Fibroblast of mammary gland (primary cell): ENCODE results near the gene KCNV2.
A peak's percentile ranks its signal among the peaks of the same experiment; 100 is the strongest.

Source experiments
- DNase-seq: peaks from one replicate; pipeline ENCODE4 v3.0.0-alpha.2; 2010; ENCODE audit warnings: low read depth
- H3K4me3 ChIP-seq: 2 replicates; pipeline ENCODE4 v1.5.1; 2011; ENCODE audit warnings: low read depth, mild to moderate bottlenecking, low read length, moderate library complexity; ENCODE audit not compliant: control insufficient read depth
- CTCF ChIP-seq: conservative IDR thresholded peaks from 2 replicates; pipeline ENCODE4 v1.5.1; 2011; ENCODE audit warnings: low read depth, low read length, inconsistent platforms; ENCODE audit not compliant: control insufficient read depth, insufficient read depth

The KCNV2 gene

GRCh38 chr9:2725898-2726649, 8.8 kb downstream of the KCNV2 start:
- no peak overlapping the region for H3K4me3 ChIP-seq
- peak; percentile 32 for DNase-seq
- no peak for TF ChIP-seq CTCF

- DNase-seq: peak; percentile 63
- no peak for TF ChIP-seq CTCF
Observed at GRCh38 chr9:2726650-2727340, 9.5 kb downstream of the KCNV2 start.

GRCh38 chr9:2727374-2727773, 10.1 kb downstream of the KCNV2 start:
- H3K4me3 ChIP-seq: no peak overlapping the region
- no peak for TF ChIP-seq CTCF
- DNase-seq: no peak

More at GRCh38 chr9:2726650-2727340, 9.5 kb downstream of the KCNV2 start:
- H3K4me3 ChIP-seq: no peak overlapping the region

GRCh38 chr9:2727966-2728613, 10.8 kb downstream of the KCNV2 start:
- peak; percentile 91 for TF ChIP-seq CTCF
- H3K4me3 ChIP-seq: no peak overlapping the region
- peak; percentile 78 for DNase-seq

- DNase-seq: peak; percentile 50
- TF ChIP-seq CTCF: no peak
- no peak overlapping the region for H3K4me3 ChIP-seq
Observed at GRCh38 chr9:2729003-2729402, 11.7 kb downstream of the KCNV2 start.

- no peak overlapping the region for H3K4me3 ChIP-seq
- peak; percentile 47 for DNase-seq
- no peak for TF ChIP-seq CTCF
Observed at GRCh38 chr9:2729721-2730120, 12.4 kb downstream of the KCNV2 start.
